HUDEP-2 (cell line): ENCODE results near the gene P4HA1.

ENCODE experiments used
- DNase-seq, 76 experiments: peaks; one replicate each; lab custom pipeline; 2025; ENCODE audit not compliant: unreplicated experiment in 76 of 76; lab: John Stamatoyannopoulos, UW

The P4HA1 gene

GRCh38 chr10:73094986-73095480 lies 1.6 kb downstream of the P4HA1 start:
- DNase-seq = no peak

DNA sequence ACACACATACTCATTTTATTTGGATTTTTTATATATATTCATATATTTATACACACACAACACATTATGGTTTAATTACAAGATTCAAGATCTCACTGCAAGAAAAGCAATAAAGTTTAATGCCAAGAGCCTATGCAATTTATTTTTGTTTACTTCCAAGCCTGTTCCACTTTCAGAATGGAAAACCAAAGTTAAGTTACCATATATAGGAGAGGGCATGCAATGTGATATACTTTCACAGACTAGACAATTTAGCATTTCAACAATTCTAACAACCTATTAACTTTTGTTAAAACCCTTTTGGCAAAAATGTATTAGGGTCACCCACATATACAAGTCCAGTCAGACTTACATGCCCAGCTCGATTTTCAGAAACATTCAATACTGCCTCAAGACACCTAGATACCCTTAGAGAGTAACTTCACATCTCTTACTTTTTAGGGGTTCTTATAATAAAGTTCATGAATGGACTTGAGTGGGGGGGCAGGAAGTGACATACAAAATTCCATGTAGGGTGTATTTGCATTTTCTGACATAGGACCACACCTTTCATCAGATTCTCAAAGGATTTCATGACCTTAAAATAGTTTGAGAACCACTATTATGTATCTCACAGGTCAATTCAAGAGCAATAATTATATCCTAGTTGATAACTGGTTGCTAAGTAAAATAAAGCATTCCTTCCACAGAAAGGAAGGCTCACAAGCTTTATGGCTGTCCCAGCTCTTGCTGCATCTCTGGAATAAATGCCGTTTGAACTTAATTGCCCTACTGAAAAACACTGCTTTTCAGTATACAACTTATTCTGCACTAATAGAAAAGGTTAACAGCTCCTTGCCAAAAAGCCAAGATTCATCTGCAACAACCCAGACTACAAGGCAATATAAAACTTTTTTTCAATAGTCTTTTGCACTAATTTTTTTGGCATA lies 2.5 kb downstream of the P4HA1 start:
- peak in 1 of 76 experiments; percentile 19 for DNase-seq

- no peak for DNase-seq
Measured at GRCh38 chr10:73092830-73093229, 3.8 kb downstream of the P4HA1 start.

DNA sequence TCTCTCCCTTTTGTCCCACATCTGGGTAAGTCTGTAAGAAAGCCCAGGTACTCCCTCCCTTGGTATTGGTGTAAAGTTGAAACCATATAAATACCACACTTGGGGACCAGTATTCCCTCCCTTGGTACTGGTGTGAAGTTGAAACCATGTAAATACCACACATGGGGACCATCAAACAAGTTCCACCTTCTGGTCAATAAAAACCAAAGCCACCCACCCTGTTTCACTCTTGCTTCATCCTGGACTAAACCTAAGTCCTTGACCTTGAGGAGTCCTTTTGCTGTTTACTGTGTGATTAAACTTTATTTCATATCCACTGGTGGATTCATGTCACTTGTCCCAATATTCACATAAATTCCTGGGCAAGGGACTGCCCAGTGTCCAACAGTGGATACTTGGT lies 8.4 kb downstream of the P4HA1 start:
- DNase-seq = no peak

DNA sequence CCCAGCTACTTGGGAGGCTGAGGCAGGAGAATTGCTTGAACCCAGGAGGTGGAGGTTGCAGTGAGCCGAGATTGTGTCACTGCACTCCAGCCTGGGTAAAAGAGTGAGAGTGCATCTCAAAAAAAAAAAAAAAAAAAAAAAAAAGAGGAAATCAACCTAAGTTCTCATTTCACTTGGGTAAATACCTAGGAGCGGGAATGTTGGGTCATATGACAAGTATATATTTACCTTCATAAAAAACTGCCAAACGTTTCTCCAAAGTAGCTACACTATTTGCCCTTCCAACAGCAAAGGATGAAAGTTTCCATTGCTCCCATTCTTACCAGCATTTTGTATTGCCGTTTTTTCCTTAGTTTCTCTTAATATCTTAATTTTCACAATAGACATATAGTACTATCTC lies 9.8 kb downstream of the P4HA1 start:
- DNase-seq = no peak

- DNase-seq = no peak
Measured at GRCh38 chr10:73084209-73084608, 12.5 kb downstream of the P4HA1 start.

GRCh38 chr10:73083221-73083620 lies 13.4 kb downstream of the P4HA1 start:
- DNase-seq = no peak

GRCh38 chr10:73079779-73080541 lies 16.7 kb downstream of the P4HA1 start:
- DNase-seq = peak in 8 of 76 experiments; percentile 8 to 16 (median 11)

DNA sequence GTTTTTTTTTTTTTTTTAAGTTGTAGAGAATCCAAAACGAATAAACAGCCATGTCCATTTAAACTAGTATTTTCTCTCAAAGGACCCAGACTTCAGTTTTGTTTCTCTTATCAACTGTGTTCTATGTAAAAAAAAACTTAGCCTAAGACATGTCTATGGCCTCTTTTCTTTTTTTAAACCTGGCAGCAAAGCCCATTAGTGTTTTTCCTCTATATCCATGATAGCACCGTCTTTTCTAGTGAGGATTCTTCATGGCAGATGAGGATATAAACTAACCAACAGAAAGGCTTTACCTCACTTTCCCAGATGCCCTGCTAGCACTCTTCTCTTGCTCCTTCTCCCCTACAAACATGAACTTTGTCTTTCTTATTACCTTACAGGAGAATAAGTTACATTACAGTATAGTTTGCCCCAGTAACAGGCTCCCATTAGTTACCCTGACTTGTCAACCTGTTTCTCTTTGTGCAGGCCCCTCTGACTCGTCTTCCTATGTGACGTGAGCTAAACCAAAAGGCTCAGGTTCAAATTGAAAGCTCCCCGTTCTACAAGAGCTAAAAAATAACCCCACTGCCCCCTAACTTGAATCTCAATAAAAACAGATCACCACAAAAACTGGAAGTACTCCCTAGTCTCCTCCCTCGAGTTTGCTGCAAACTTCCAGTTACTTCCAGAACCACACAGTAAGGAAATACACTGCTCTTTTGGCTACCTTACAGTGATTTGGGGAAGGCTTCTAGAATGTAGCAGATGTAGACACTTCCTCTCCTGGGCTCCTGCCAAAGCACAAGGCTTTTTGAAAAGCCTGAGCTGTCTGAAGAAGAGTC lies 20.1 kb downstream of the P4HA1 start:
- DNase-seq = peak in 9 of 76 experiments; percentile 3 to 30 (median 13)

- no peak for DNase-seq
Measured at GRCh38 chr10:73075829-73076228, 20.8 kb downstream of the P4HA1 start.

DNA sequence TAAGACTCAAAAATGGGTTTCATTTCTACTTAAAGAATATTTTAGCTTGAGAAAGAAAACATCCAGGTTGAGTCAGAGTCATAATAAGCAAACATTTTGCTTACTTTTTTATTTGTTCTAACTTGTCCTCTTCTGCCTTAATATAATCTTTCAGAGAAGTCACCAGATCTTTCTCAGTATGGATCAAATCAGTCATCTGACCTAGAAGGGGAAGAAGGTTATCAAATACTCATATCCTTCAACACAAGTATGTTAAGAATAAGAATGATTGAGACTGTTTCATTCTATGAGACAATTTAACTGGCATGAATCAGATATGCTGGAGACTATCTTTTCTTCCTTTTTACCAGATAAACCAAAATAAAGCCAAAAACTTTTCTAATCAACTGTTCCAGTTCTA lies 23.0 kb downstream of the P4HA1 start:
- DNase-seq = no peak

- DNase-seq = no peak
Measured at GRCh38 chr10:73065441-73065840, 31.2 kb downstream of the P4HA1 start.

- DNase-seq = no peak
Measured at GRCh38 chr10:73061743-73062142, 34.9 kb downstream of the P4HA1 start.

- peak in 24 of 76 experiments; percentile 3 to 55 (median 22) for DNase-seq
Measured at GRCh38 chr10:73060738-73061635, 35.7 kb downstream of the P4HA1 start.

- DNase-seq = no peak
Measured at GRCh38 chr10:73060173-73060572, 36.5 kb downstream of the P4HA1 start.

DNA sequence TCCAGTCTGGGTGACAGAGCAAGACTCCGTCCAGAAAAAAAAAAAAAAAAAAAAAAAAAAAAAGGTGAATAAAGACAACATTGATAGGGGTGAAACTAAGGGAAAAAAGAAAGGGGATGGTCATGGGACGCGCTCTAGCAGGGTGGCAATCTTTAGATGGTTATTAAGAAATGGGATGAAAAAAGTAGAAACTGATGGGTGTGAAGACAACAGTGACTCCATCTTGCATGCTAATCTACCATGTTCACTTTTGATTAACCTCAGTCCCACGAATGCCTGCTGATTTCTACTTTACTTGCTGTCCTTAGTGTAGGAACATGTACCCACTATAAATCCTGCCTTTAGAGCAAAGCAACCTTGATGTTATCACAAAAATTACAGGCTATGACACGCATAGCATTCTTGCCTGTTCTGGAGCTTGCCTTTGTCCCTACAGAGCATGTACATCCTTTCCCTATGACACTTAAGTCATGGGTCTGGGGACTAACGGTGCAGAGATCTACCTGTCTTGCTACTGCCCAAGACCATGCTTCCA lies 38.5 kb downstream of the P4HA1 start:
- DNase-seq = no peak

DNA sequence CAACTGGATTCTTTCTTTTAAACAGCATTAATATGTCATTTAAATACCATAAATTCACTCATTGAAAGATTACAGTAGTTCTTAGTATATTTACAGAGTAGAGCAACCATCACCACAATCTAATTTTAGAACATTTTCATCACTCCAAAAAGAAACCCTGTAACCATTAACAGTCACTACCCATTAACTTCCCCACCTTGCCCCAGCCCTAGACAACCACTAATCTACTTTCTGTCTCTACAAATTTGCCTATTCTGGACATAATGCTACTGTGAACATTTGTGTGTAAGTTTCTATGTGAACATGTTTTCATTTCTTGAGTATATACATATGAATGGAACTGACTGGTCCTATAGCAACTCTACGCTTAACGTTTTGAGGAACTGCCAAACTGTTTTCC lies 42.4 kb downstream of the P4HA1 start:
- DNase-seq = no peak

- no peak for DNase-seq
Measured at GRCh38 chr10:73053275-73053674, 43.4 kb downstream of the P4HA1 start.
